Measurements from ENCODE around the gene GLP1R. TPM values are rescaled to one million over a fixed set of nuclear protein-coding genes. Genes with fewer than 3 reads are reported as not detected.

GLP1R gene
- total and polyA plus RNA-seq, 2 of the 13 experiments (the other 11 are each of a cell fraction or from before 2014, with no cell fraction given) = not detected

DNA sequence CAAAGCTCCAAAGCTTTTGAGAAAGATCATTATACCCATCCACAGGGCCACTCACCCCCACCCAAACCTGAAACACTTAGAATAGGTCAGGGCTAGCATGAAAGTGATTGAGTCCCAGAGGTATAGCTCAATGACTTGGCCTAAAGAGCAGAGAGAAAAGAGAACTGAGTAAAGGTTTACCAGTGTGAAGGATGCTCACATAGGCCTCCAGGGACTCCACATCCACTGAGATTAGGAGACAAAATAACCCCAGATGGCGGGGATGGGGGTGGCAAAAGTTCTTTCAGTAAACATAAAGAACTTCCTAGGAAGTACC, 54.2 kb downstream of the GLP1R start:
- Histone ChIP-seq H3K27ac (ENCODE audit: extremely low read length, insufficient read depth, low read length) (no peak overlapping the region), H3K9ac (ENCODE audit: insufficient read depth, low read depth, low read length) (no peak overlapping the region), H3K4me2 (ENCODE audit: low read depth, low read length) (no peak overlapping the region), H3K36me3 (replicated peaks in 1 of 2; ENCODE audit: control insufficient read depth in 1 of 2, insufficient read depth in 2 of 2, low read length in 2 of 2) (no peaks in the 10 kb centered on the region; a peak in 1 of 5 replicates), H3K4me1 (ENCODE audit: insufficient read depth, low read length) (no peaks in the 10 kb centered on the region), H3K27me3 (ENCODE audit: control insufficient read depth in 1 of 2, insufficient read depth in 2 of 2, low read length in 2 of 2) (no peaks in the 10 kb centered on the region), H2AFZ (ENCODE audit: low read length) (no peak overlapping the region), H3K4me3 (replicated peaks in 1 of 3; ENCODE audit: insufficient read depth in 1 of 3, low read depth in 2 of 3, low read length in 3 of 3) (no peak overlapping the region), H3K9me3 (ENCODE audit: low read length) (no peaks in the 10 kb centered on the region), H4K20me1 (ENCODE audit: insufficient read depth, low read length) (no peaks in the 10 kb centered on the region), H3K79me2 (ENCODE audit: insufficient read depth, low read length) (no peaks in the 10 kb centered on the region)
- CTCF ChIA-PET (ENCODE audit: low intra/inter-chr PET ratio, low total read pairs) = interaction anchor here (1.1 to 1.9 kb wide), 2 partner anchors 130 to 231 kb away, joined by 4 to 22 read pairs; no protein-coding TSS in a partner anchor
- BruUV-seq (replicated peaks) = no TSS peak
- POLR2A ChIA-PET = interaction anchor here (3.0 kb wide), 1 partner anchor 12 kb away, joined by 13 read pairs; the partner anchor contains the start of gene SAYSD1
- no peak for FAIRE-seq
- TF ChIP-seq ZNF687 (CRISPR knock-in tag; IDR thresholded peaks at IDR 0.05) (no peak), ZBTB4 (CRISPR knock-in tag; IDR thresholded peaks at IDR 0.05; ENCODE audit: borderline replicate concordance) (no peak), PCBP2 (optimal IDR thresholded peaks at IDR 0.05; ENCODE audit: low read depth, low read length, poor library complexity, severe bottlenecking) (no peak), ESRRA (CRISPR knock-in tag; IDR thresholded peaks at IDR 0.05; ENCODE audit: low read depth) (no peak), FOXA1 (IDR thresholded peaks at IDR 0.05) (no peak), FOXA1 (CRISPR knock-in tag; IDR thresholded peaks at IDR 0.05) (no peak), ZNF543 (CRISPR knock-in tag; IDR thresholded peaks at IDR 0.05) (no peak)
- TF ChIP-seq, protein P1, sequence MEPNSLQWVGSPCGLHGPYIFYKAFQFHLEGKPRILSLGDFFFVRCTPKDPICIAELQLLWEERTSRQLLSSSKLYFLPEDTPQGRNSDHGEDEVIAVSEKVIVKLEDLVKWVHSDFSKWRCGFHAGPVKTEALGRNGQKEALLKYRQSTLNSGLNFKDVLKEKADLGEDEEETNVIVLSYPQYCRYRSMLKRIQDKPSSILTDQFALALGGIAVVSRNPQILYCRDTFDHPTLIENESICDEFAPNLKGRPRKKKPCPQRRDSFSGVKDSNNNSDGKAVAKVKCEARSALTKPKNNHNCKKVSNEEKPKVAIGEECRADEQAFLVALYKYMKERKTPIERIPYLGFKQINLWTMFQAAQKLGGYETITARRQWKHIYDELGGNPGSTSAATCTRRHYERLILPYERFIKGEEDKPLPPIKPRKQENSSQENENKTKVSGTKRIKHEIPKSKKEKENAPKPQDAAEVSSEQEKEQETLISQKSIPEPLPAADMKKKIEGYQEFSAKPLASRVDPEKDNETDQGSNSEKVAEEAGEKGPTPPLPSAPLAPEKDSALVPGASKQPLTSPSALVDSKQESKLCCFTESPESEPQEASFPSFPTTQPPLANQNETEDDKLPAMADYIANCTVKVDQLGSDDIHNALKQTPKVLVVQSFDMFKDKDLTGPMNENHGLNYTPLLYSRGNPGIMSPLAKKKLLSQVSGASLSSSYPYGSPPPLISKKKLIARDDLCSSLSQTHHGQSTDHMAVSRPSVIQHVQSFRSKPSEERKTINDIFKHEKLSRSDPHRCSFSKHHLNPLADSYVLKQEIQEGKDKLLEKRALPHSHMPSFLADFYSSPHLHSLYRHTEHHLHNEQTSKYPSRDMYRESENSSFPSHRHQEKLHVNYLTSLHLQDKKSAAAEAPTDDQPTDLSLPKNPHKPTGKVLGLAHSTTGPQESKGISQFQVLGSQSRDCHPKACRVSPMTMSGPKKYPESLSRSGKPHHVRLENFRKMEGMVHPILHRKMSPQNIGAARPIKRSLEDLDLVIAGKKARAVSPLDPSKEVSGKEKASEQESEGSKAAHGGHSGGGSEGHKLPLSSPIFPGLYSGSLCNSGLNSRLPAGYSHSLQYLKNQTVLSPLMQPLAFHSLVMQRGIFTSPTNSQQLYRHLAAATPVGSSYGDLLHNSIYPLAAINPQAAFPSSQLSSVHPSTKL (CRISPR knock-in tag; IDR thresholded peaks at IDR 0.05) = no peak
- WGBS (ENCODE audit: low lambda C conversion rate) = 88% methylated on average over 1 of the region's 1 CpG
- DNase-seq (ENCODE audit: low spot score) = no peak
- ATAC-seq = no peak; the same call in 2 of the 3 replicates
- intact Hi-C loops (cut with micrococcal nuclease; ENCODE audit: unreplicated experiment) = loop anchor here (1.0 to 10.0 kb wide), 3 partner anchors 78 to 128 kb away; no protein-coding TSS in a partner anchor
- in situ Hi-C loops (cut with HindIII; ENCODE audit: extremely low pct_ligation_motif_present, low pct_unique_long_range_greater_than_20kb) = loop anchor here (10.0 kb wide), 1 partner anchor 228 kb away; no protein-coding TSS in a partner anchor
